PC-9 (cell line): ENCODE data around the gene TMEM198. TPM values are rescaled to one million over a fixed set of nuclear protein-coding genes. Genes with fewer than 3 reads are reported as not detected.
A peak's percentile ranks its signal among the peaks of the same experiment; 100 is the strongest.

Experiments used
- BruUV-seq: library from RNA; stranded (reverse); fragments of 400-500 nt; replicated peaks from 2 replicates; lab custom pipeline; 2021; lab: Mats Ljungman, UMichigan
- CTCF ChIA-PET: fragments of 300-600 bp; sonication (Branson Sonifier 250); formaldehyde crosslinking; loops from one replicate; lab custom pipeline; 2022; ENCODE audit warnings: antibody characterized with exemption; lab: Charles Lee
- POLR2A ChIA-PET: fragments of 300-600 bp; sonication (Branson Sonifier 250); formaldehyde crosslinking; loops from one replicate; lab custom pipeline; 2022; ENCODE audit warnings: antibody characterized with exemption; ENCODE audit not compliant: unreplicated experiment; lab: Charles Lee
- DNase-seq, 2 experiments: peaks; one replicate each; pipeline versions ENCODE4 v3.0.0 to v3.0.0-alpha.2; 2015 to 2022; ENCODE audit warnings: mixed read lengths in 1 of 2
- H2AFZ ChIP-seq: fragments of 200-600 bp; sonication (generic); 2 replicates; pipeline ENCODE4 v1.8.1; 2017; ENCODE audit warnings: antibody characterized with exemption
- H3F3A ChIP-seq: fragments of 200-600 bp; sonication (generic); 2 replicates; pipeline ENCODE4 v1.8.1; 2017; ENCODE audit warnings: antibody characterized with exemption, mild to moderate bottlenecking, low read depth; ENCODE audit not compliant: insufficient read depth
- H3K27ac ChIP-seq: fragments of 200-600 bp; sonication (generic); 2 replicates; pipeline ENCODE4 v1.6.1; 2016; ENCODE audit warnings: mixed run types
- H3K27me3 ChIP-seq: fragments of 200-600 bp; sonication (generic); 2 replicates; pipeline ENCODE4 v1.6.1; 2016; ENCODE audit warnings: low read depth, mixed run types; ENCODE audit not compliant: insufficient read depth
- H3K36me3 ChIP-seq: fragments of 200-600 bp; sonication (generic); 2 replicates; pipeline ENCODE4 v1.6.1; 2016; ENCODE audit warnings: low read depth, mixed run types
- H3K4me1 ChIP-seq: fragments of 200-600 bp; sonication (generic); replicated peaks from 2 replicates; pipeline ENCODE4 v1.6.1; 2016; ENCODE audit warnings: mixed run types; ENCODE audit not compliant: insufficient read depth
- H3K4me2 ChIP-seq: fragments of 200-600 bp; sonication (generic); 2 replicates; pipeline ENCODE4 v1.6.1; 2017; ENCODE audit warnings: mixed run types
- H3K4me3 ChIP-seq: fragments of 200-600 bp; sonication (generic); 2 replicates; pipeline ENCODE4 v1.6.1; 2016; ENCODE audit warnings: mixed run types
- H3K79me2 ChIP-seq: fragments of 200-600 bp; sonication (generic); 2 replicates; pipeline ENCODE4 v1.6.1; 2017; ENCODE audit warnings: low read depth, mixed run types
- H3K9me2 ChIP-seq: fragments of 200-600 bp; sonication (generic); 2 replicates; pipeline ENCODE4 v1.8.1; 2017; ENCODE audit warnings: mild to moderate bottlenecking; ENCODE audit not compliant: insufficient read depth
- H3K9me3 ChIP-seq: fragments of 200-600 bp; sonication (generic); 2 replicates; pipeline ENCODE4 v1.8.1; 2016; ENCODE audit warnings: low read depth; ENCODE audit not compliant: insufficient read depth
- H4K20me1 ChIP-seq: fragments of 200-600 bp; sonication (generic); 2 replicates; pipeline ENCODE4 v1.8.1; 2017; ENCODE audit not compliant: insufficient read depth
- CTCF ChIP-seq: fragments of 200-600 bp; sonication (generic); conservative IDR thresholded peaks from 2 replicates; pipeline ENCODE4 v1.6.1; 2017; ENCODE audit warnings: mixed run types, antibody characterized with exemption, mild to moderate bottlenecking, moderate library complexity
- EZH2 ChIP-seq: fragments of 200-600 bp; sonication (generic); IDR thresholded peaks from 2 replicates; pipeline ENCODE4 v1.8.0; 2017; ENCODE audit warnings: antibody characterized with exemption, low read depth
- intact Hi-C: fragments of 100-400 bp; cut with micrococcal nuclease; formaldehyde crosslinking; loops from one replicate; pipeline ENCODE4 v1.10.0; 2022; ENCODE audit not compliant: unreplicated experiment
- total RNA-seq: library from RNA; stranded (reverse); gene quantifications from 2 replicates; pipeline ENCODE4 v1.2.3, GENCODE V29; 2021

Gene TMEM198
- total RNA-seq, 1 experiment from 2014 or later, result 3.6 TPM

GRCh38 chr2:219557320-219557719 is 13.5 kb downstream of the TMEM198 start:
- H3K36me3 ChIP-seq, result no peaks in the 10 kb centered on the region
- no peaks in the 10 kb centered on the region for H3K4me1 ChIP-seq
- no peak for DNase-seq
- no peak overlapping the region for H3K4me3 ChIP-seq
- H3K4me2 ChIP-seq, result no peak overlapping the region
- H3F3A ChIP-seq, result no peaks in the 10 kb centered on the region
- no peaks in the 10 kb centered on the region for H3K27me3 ChIP-seq
- no TSS peak for BruUV-seq
- H3K27ac ChIP-seq, result no peak overlapping the region
- no peaks in the 10 kb centered on the region for H4K20me1 ChIP-seq
- intact Hi-C loops, result no loop called here
- no peaks in the 10 kb centered on the region for H3K79me2 ChIP-seq
- H3K9me3 ChIP-seq, result no peaks in the 10 kb centered on the region
- POLR2A ChIA-PET, result interaction anchor here (0.9 kb wide), 1 partner anchor 141 kb away, joined by 3 read pairs; no protein-coding TSS in a partner anchor
- no peak overlapping the region for H2AFZ ChIP-seq
- CTCF ChIA-PET, result no interaction called here
- TF ChIP-seq CTCF, result no peak
- TF ChIP-seq EZH2, result no peak
- no peaks in the 10 kb centered on the region for H3K9me2 ChIP-seq

- Histone ChIP-seq H3K4me1 (no peaks in the 10 kb centered on the region), H3K27ac (no peak overlapping the region), H3F3A (no peaks in the 10 kb centered on the region), H3K9me2 (no peaks in the 10 kb centered on the region), H2AFZ (no peak overlapping the region), H3K79me2 (no peaks in the 10 kb centered on the region), H3K9me3 (no peaks in the 10 kb centered on the region), H3K4me2 (no peak overlapping the region), H3K27me3 (no peaks in the 10 kb centered on the region), H3K36me3 (no peaks in the 10 kb centered on the region), H3K4me3 (no peak overlapping the region), H4K20me1 (no peaks in the 10 kb centered on the region)
- BruUV-seq, result no TSS peak
- intact Hi-C loops, result no loop called here
- no peak for DNase-seq
- TF ChIP-seq EZH2 (no peak), CTCF (no peak)
- POLR2A ChIA-PET, result no interaction called here
- CTCF ChIA-PET, result no interaction called here
These were observed 14.3 kb downstream of the TMEM198 start for GRCh38 chr2:219557791-219558785.

- H3K4me1 ChIP-seq, result no peaks in the 10 kb centered on the region
- H3K4me3 ChIP-seq, result no peak overlapping the region
- ChIA-PET CTCF (interaction anchor here (0.5 to 1.4 kb wide), 2 partner anchors 12 to 115 kb away, joined by 3 to 8 read pairs; partner anchors contain the start of gene OBSL1), POLR2A (interaction anchor here (0.6 kb wide), 1 partner anchor 60 kb away, joined by 5 read pairs; no protein-coding TSS in a partner anchor)
- TF ChIP-seq EZH2, result no peak
- no peak for TF ChIP-seq CTCF
- H3K9me2 ChIP-seq, result no peaks in the 10 kb centered on the region
- no peaks in the 10 kb centered on the region for H3K36me3 ChIP-seq
- H4K20me1 ChIP-seq, result no peaks in the 10 kb centered on the region
- no peaks in the 10 kb centered on the region for H3F3A ChIP-seq
- no peak for DNase-seq
- H3K4me2 ChIP-seq, result no peak overlapping the region
- H3K27me3 ChIP-seq, result no peaks in the 10 kb centered on the region
- no peaks in the 10 kb centered on the region for H3K79me2 ChIP-seq
- BruUV-seq, result TSS peak; percentile 19
- intact Hi-C loops, result no loop called here
- no peak overlapping the region for H2AFZ ChIP-seq
- H3K27ac ChIP-seq, result no peak overlapping the region
- no peaks in the 10 kb centered on the region for H3K9me3 ChIP-seq
These were observed 15.5 kb downstream of the TMEM198 start for GRCh38 chr2:219559156-219559915.
